ENCODE results near the gene SLK.

DNA sequence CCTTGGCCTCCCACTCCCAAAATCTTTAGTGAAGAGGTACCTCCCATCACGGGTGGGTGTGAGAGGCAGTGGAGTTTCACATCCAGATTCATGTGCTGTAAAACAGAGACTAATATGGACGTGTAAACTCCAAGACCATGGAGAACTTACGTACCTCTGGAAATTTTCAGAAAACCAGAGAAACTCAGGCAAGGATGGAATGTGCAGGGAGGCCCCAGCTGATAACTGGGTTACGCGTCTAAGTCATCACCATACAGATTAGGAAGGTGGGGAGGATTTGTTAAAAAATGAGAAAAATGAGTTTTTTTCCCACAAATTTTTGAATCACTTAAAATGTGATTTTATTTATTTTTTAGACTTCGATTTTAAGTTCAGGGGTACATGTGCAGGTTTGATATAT lies 32.6 kb upstream of the SLK start:
- TF ChIP-seq, protein P1, sequence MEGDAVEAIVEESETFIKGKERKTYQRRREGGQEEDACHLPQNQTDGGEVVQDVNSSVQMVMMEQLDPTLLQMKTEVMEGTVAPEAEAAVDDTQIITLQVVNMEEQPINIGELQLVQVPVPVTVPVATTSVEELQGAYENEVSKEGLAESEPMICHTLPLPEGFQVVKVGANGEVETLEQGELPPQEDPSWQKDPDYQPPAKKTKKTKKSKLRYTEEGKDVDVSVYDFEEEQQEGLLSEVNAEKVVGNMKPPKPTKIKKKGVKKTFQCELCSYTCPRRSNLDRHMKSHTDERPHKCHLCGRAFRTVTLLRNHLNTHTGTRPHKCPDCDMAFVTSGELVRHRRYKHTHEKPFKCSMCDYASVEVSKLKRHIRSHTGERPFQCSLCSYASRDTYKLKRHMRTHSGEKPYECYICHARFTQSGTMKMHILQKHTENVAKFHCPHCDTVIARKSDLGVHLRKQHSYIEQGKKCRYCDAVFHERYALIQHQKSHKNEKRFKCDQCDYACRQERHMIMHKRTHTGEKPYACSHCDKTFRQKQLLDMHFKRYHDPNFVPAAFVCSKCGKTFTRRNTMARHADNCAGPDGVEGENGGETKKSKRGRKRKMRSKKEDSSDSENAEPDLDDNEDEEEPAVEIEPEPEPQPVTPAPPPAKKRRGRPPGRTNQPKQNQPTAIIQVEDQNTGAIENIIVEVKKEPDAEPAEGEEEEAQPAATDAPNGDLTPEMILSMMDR (IDR thresholded peaks at IDR 0.05; ENCODE audit: low read length): no peak
- TF ChIP-seq EZH2phosphoT487 (IDR thresholded peaks at IDR 0.05; ENCODE audit: low read length) (no peak), EZH2 (optimal IDR thresholded peaks at IDR 0.05; ENCODE audit: low read depth, low read length) (no peak)
